Retinal pigment epithelial cell (primary cell): ENCODE measurements around the gene OR8B8.

Experiments
- DNase-seq: peaks from one replicate; pipeline ENCODE4 v3.0.0-alpha.2; 2010; ENCODE audit warnings: low read depth
- H3K4me3 ChIP-seq: 2 replicates; pipeline ENCODE4 v1.5.1; 2011; ENCODE audit warnings: mild to moderate bottlenecking, low read length, control low read depth, moderate library complexity
- CTCF ChIP-seq: conservative IDR thresholded peaks from 2 replicates; pipeline ENCODE4 v1.5.1; 2011; ENCODE audit warnings: low read depth, low read length, control low read depth, inconsistent platforms

Gene OR8B8

GRCh38 chr11:124441519-124441918 lies 4.0 kb downstream of the OR8B8 start:
- no peak for DNase-seq
- H3K4me3 ChIP-seq: no peak overlapping the region
- TF ChIP-seq CTCF: no peak

GRCh38 chr11:124441081-124441480 lies 4.4 kb downstream of the OR8B8 start:
- TF ChIP-seq CTCF: no peak
- no peak overlapping the region for H3K4me3 ChIP-seq
- DNase-seq: no peak

- H3K4me3 ChIP-seq: no peak overlapping the region
- TF ChIP-seq CTCF: no peak
- DNase-seq: no peak
Observed at GRCh38 chr11:124440608-124441007, 4.9 kb downstream of the OR8B8 start.

GRCh38 chr11:124434699-124435098 lies 10.8 kb downstream of the OR8B8 start:
- H3K4me3 ChIP-seq: no peak overlapping the region
- no peak for TF ChIP-seq CTCF
- DNase-seq: no peak

GRCh38 chr11:124429599-124429998 lies 15.9 kb downstream of the OR8B8 start:
- TF ChIP-seq CTCF: no peak
- DNase-seq: no peak
- H3K4me3 ChIP-seq: no peak overlapping the region

GRCh38 chr11:124424384-124424921 lies 21.0 kb downstream of the OR8B8 start, which contains the start of gene OR8B4:
Gene OR8B4 (minus strand): TSS chr11:124424871. CDS start chr11:124424871, 0 bp downstream.
- no peak for DNase-seq
- H3K4me3 ChIP-seq: no peak within 1 kb of the TSS
- no peak for TF ChIP-seq CTCF

- DNase-seq: no peak
- TF ChIP-seq CTCF: no peak
- no peak overlapping the region for H3K4me3 ChIP-seq
Observed at GRCh38 chr11:124421043-124421442, 24.5 kb downstream of the OR8B8 start.
